ENCODE results near the gene ABCC4. TPM values are rescaled to one million over a fixed set of nuclear protein-coding genes. Genes with fewer than 3 reads are reported as not detected.

ABCC4 gene
- total RNA-seq, 1 donor from 2014 or later, result 21.8 TPM

- H3K36me3 Mint-ChIP-seq (ENCODE audit: low read depth), result peaks cover 3% of the 10 kb centered on the region
Measured at GRCh38 chr13:95304453-95304852, 3.2 kb upstream of the ABCC4 start.

GRCh38 chr13:95301968-95302393 lies 730 bp upstream of the ABCC4 start:
- H3K4me3 Mint-ChIP-seq, result peak overlapping the region; percentile 86
- H3K27me3 Mint-ChIP-seq (ENCODE audit: low read depth), result peaks cover 11% of the 10 kb centered on the region
- no peaks in the 10 kb centered on the region for H3K9me3 Mint-ChIP-seq
- H3K4me1 Mint-ChIP-seq, result peaks cover 32% of the 10 kb centered on the region
- peak overlapping the region; percentile 35 for H3K27ac Mint-ChIP-seq (ENCODE audit: unreplicated experiment)
- TF ChIP-seq CTCF (conservative IDR thresholded peaks at IDR 0.05), result no peak
- no peak for DNase-seq (ENCODE audit: low read depth, low spot score)
- H3K36me3 Mint-ChIP-seq (ENCODE audit: low read depth), result peaks cover 3% of the 10 kb centered on the region

More at GRCh38 chr13:95304453-95304852, 3.2 kb upstream of the ABCC4 start:
- H3K4me3 Mint-ChIP-seq, result peak overlapping the region; percentile 60
- peaks cover 11% of the 10 kb centered on the region for H3K27me3 Mint-ChIP-seq (ENCODE audit: low read depth)
- TF ChIP-seq CTCF (conservative IDR thresholded peaks at IDR 0.05), result no peak
- no peak overlapping the region for H3K27ac Mint-ChIP-seq (ENCODE audit: unreplicated experiment)
- no peak for DNase-seq (ENCODE audit: low read depth, low spot score)
- H3K4me1 Mint-ChIP-seq, result peaks cover 28% of the 10 kb centered on the region
- H3K9me3 Mint-ChIP-seq, result no peaks in the 10 kb centered on the region

DNA sequence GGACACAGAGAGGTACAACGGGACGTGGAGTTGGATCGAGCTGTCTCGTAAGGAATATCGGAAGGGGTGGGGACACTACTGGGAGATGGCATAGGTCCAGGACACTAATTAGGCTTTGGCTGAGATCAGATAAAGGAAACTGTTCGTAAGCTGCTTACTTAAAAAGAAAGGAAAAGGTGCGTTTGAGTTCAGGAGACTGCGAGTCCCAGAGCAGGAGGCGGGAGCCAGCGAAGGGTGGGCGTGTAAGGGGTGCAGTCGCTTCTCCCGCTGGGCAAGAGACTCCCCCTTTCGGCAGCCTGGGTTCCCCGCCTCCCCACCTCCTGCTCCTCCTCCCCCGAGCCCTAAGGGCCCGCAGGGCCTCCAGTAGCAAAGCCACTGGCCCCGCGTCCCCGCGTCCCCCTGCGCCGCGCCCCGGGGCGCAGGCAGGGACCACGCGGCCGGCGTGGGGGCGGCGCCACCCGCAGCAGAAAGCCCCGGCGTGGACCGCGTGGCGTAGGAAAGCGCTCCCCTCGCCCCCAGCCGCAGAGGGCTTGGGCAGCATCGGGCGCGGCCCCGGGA lies 547 bp downstream of the ABCC4 start:
- H3K27ac Mint-ChIP-seq (ENCODE audit: unreplicated experiment), result peak overlapping the region; percentile 96
- H3K27me3 Mint-ChIP-seq (ENCODE audit: low read depth), result peaks cover 11% of the 10 kb centered on the region
- DNase-seq (ENCODE audit: low read depth, low spot score), result peak; percentile 28
- peaks cover 36% of the 10 kb centered on the region for H3K4me1 Mint-ChIP-seq
- no peaks in the 10 kb centered on the region for H3K9me3 Mint-ChIP-seq
- no peak for TF ChIP-seq CTCF (conservative IDR thresholded peaks at IDR 0.05)
- peaks cover 3% of the 10 kb centered on the region for H3K36me3 Mint-ChIP-seq (ENCODE audit: low read depth)
- H3K4me3 Mint-ChIP-seq, result peak overlapping the region; percentile 97

GRCh38 chr13:95298971-95299621 lies 2.2 kb downstream of the ABCC4 start:
- TF ChIP-seq CTCF (conservative IDR thresholded peaks at IDR 0.05), result no peak
- Mint-ChIP-seq H3K36me3 (ENCODE audit: low read depth) (peaks cover 3% of the 10 kb centered on the region), H3K4me1 (peaks cover 30% of the 10 kb centered on the region), H3K27ac (ENCODE audit: unreplicated experiment) (no peak overlapping the region), H3K27me3 (ENCODE audit: low read depth) (peaks cover 11% of the 10 kb centered on the region), H3K4me3 (peak overlapping the region; percentile 97), H3K9me3 (no peaks in the 10 kb centered on the region)
- no peak for DNase-seq (ENCODE audit: low read depth, low spot score)

DNA sequence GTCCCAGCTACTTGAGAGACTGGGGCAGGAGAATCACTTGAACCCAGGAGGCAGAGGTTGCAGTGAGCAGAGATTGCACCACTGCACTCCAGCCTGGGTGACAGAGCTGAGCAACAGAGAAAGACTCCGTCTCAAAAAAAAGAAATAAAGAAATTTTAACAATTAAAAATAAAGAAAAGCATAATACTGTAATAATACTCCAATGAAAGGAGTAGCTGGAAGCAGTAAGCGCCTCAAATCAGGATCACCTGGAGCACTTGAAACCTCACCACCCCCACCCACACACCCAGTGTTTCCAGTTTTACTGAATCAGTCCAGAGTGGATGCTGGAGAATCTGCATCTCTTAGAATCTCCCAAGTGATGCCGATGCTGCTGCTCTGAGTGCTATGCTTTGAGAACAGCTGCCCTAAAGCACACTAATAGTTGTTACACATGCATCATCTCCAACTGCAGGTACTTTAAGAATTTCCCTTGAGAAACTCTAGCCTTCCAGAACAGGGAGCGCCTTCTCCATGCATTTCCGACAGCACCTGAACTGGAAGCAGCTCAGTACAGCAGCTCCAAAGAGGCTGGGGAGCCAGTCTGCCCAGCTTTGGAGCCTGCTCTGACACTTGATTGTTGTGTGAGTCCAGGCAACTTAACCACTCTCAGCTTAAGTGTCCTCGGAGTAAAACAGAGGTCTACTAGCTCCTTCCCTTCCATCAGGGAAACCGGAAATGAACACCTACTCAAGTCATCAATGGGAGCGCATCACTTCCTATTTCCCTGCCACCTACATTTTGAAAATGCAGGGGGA lies 2.9 kb downstream of the ABCC4 start:
- Mint-ChIP-seq H3K36me3 (ENCODE audit: low read depth) (peaks cover 3% of the 10 kb centered on the region), H3K9me3 (no peaks in the 10 kb centered on the region), H3K4me3 (peak overlapping the region; percentile 69), H3K27ac (ENCODE audit: unreplicated experiment) (peak overlapping the region; percentile 71), H3K4me1 (peaks cover 30% of the 10 kb centered on the region), H3K27me3 (ENCODE audit: low read depth) (peaks cover 11% of the 10 kb centered on the region)
- no peak for DNase-seq (ENCODE audit: low read depth, low spot score)
- no peak for TF ChIP-seq CTCF (conservative IDR thresholded peaks at IDR 0.05)
